ENCODE measurements around the gene ATP6V0C. TPM values are rescaled to one million over a fixed set of nuclear protein-coding genes. Genes with fewer than 3 reads are reported as not detected.
"Not testable (repeated sequence)": the region's sequence is repeated elsewhere in the genome, so short reads cannot be mapped to it uniquely, and the experiment has no call there.

The ATP6V0C gene
- total RNA-seq, 1 experiment from 2014 or later, result 212 TPM

DNA sequence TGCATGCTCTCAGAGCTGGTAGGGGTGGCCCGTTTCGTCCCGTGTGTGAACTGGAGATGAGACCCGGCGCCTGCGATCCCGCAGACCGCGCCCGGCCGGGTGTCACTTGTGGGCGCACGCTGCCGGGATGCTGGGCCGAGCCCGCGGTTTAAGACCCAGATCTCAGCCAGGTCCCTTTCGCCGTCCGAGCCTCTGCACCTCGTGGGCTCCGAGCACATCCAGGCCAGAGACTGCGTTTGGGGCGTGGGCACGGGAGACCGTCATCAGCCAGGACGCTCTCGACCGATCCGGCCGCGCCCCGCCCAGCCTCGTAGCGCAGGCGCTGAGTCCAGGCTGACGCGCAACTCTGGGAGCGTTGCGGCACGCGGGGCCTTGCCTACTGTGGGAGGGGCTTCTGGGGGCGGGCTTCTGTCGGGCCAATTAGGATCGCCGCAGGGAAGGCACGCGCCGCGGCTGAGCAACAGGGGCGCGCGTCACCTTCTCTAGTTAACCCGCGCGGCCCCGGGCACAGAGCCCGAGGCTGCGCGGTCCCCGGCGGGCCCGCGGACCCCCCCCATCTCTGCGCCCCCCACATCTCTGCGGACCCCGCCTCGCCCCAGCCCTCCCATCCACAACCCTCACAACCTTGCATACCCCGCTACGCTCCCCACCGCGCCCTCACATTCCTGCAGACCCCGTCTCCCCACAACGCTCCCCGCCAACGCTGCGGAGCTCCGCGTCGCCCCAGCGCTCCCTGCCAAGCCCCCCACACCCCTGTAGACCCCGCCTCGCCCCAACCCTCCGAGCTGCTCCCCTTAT, 18.1 kb downstream of the ATP6V0C start (continued):
- TF ChIP-seq, protein P1, sequence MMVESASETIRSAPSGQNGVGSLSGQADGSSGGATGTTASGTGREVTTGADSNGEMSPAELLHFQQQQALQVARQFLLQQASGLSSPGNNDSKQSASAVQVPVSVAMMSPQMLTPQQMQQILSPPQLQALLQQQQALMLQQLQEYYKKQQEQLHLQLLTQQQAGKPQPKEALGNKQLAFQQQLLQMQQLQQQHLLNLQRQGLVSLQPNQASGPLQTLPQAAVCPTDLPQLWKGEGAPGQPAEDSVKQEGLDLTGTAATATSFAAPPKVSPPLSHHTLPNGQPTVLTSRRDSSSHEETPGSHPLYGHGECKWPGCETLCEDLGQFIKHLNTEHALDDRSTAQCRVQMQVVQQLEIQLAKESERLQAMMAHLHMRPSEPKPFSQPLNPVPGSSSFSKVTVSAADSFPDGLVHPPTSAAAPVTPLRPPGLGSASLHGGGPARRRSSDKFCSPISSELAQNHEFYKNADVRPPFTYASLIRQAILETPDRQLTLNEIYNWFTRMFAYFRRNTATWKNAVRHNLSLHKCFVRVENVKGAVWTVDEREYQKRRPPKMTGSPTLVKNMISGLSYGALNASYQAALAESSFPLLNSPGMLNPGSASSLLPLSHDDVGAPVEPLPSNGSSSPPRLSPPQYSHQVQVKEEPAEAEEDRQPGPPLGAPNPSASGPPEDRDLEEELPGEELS (CRISPR knock-in tag; IDR thresholded peaks at IDR 0.05), result peak; percentile 82
- TF ChIP-seq ZNF121 (CRISPR knock-in tag; IDR thresholded peaks at IDR 0.05) (0 out of 2 replicates have a peak, but pooled peaks have one; percentile 23), ZNF396 (CRISPR knock-in tag; IDR thresholded peaks at IDR 0.05; ENCODE audit: borderline replicate concordance) (no peak)
- TF ChIP-seq, protein P2, sequence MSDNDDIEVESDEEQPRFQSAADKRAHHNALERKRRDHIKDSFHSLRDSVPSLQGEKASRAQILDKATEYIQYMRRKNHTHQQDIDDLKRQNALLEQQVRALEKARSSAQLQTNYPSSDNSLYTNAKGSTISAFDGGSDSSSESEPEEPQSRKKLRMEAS (CRISPR knock-in tag; IDR thresholded peaks at IDR 0.05), result peak; percentile 93

DNA sequence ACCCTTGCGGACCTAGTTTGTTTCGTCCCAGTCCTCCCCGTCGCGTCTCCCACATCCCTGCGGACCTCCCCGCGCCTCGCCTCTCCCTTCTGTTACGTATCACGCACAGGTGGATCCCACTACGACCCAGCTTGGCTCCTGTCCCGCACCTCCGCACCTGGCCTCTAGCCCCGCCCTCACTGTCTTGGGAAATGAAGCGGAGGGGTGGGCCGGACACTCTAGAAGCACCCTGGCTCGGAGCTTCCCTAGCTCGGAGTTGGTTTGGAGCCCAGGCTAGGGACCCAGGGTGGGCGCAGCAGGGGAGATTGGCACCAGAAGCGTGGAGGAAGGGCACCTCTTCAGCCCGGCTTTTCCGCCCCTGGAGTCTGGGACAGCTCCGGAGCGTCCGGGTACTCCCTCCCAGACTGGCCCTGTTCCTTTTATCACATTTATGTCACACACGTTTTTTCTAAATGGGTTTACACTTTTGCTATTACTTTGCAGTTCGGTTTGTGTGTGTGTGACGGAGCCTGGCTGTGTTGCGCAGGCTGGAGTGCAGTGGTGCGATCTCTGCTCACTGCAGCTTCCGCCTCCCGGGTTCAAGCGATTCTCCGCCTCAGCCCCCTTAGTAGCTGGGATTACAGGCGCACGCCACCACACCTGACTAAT, 18.9 kb downstream of the ATP6V0C start:
- Mint-ChIP-seq H3K4me3 (peak overlapping the region; percentile 94), H3K27me3 (ENCODE audit: low read depth) (peaks cover 8% of the 10 kb centered on the region; the same call in 1 of the 2 replicates), H3K27ac (peak overlapping the region; percentile 98), H3K4me1 (peaks cover 8% of the 10 kb centered on the region; the same call in 1 of the 2 replicates), H3K9me3 (no peaks in the 10 kb centered on the region), H3K36me3 (no peaks in the 10 kb centered on the region)
- ChIA-PET POLR2A (interaction anchor here (1.3 to 2.4 kb wide), 4 partner anchors 13 to 71 kb away, joined by 5 to 17 read pairs (median 6); partner anchors contain the start of genes AMDHD2 and ATP6V0C), CTCF (interaction anchor here (0.6 to 2.0 kb wide), 9 partner anchors 8 to 529 kb away, joined by 3 to 13 read pairs (median 4); partner anchors contain the start of genes ABCA3, AMDHD2 and ECI1)
- DNase-seq (ENCODE audit: low spot score) (peak; percentile 78), ATAC-seq (peak; percentile 23)
- TF ChIP-seq ZNF423 (CRISPR knock-in tag; IDR thresholded peaks at IDR 0.05) (peak; percentile 78), ZNF219 (CRISPR knock-in tag; IDR thresholded peaks at IDR 0.05; ENCODE audit: borderline replicate concordance) (no peak)

DNA sequence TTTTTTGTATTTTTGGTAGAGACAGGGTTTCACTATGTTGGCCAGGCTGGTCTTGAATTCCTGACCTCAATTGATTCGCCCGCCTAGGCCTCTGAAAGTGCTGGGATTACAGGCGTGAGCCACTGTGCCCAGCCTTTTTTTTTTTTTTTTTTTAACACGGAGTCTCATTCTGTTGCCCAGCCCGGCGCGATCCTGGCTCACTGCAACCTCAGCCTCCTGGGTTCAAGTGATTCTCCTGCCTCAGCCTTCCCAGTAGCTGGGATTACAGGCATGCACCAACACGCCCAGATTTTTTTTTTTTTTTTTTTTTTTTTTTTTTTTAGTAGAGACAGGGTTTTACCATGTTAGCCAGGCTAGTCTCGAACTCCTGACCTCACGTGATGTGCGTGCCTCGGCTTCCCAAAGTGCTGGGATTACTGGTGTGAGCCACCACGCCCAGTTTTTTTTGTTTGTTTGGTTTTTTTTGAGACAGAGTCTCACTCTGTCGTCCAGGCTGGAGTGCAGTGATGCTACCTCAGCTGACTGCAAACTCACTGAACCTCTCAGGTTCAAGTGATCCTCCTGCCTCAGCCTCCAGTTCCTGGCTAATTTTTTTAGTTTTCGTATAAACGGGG, 19.5 kb downstream of the ATP6V0C start:
- POLR2A ChIA-PET, result interaction anchor here (1.3 to 1.8 kb wide), 2 partner anchors 20 to 70 kb away, joined by 5 to 7 read pairs; partner anchors contain the start of gene ATP6V0C
- Mint-ChIP-seq H3K4me3 (peak overlapping the region; percentile 94), H3K27ac (peak overlapping the region; percentile 98)
- not testable (repeated sequence) for DNase-seq (ENCODE audit: low spot score); H3K36me3 Mint-ChIP-seq; H3K27me3 Mint-ChIP-seq (ENCODE audit: low read depth); ATAC-seq; H3K9me3 Mint-ChIP-seq; H3K4me1 Mint-ChIP-seq
- CTCF ChIA-PET, result interaction anchor here (0.6 to 2.0 kb wide), 5 partner anchors 9 to 282 kb away, joined by 3 to 13 read pairs (median 4); partner anchors contain the start of genes AMDHD2 and ECI1

DNA sequence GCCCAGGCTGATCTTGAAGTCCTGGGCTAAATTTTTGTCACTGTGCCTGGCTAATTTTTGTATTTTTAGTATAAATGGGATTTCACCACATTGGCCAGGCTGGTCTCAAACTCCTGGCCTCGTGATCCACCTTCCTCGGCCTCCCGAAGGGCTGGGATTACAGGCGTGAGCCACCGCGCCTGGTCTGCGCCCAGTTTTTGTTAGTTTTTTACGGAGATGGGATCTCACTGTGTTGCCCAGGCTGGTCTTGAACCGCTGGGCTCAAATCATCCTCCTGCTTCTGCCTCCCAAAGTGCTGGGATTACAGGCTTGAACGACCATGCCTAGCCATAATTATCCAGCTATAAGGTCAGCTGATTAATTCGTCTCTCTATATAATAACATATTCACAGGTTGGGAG, 20.2 kb downstream of the ATP6V0C start:
- Mint-ChIP-seq H3K27ac (no peak overlapping the region; the same call in 1 of the 2 replicates), H3K4me1 (peaks cover 12% of the 10 kb centered on the region), H3K27me3 (ENCODE audit: low read depth) (peaks cover 8% of the 10 kb centered on the region; the same call in 1 of the 2 replicates), H3K9me3 (no peaks in the 10 kb centered on the region), H3K36me3 (no peaks in the 10 kb centered on the region), H3K4me3 (peak overlapping the region; percentile 41)
- TF ChIP-seq ZNF121 (CRISPR knock-in tag; IDR thresholded peaks at IDR 0.05), result peak; percentile 71; the same call in 1 of the 2 replicates
- TF ChIP-seq GRHL2 (CRISPR knock-in tag; IDR thresholded peaks at IDR 0.05; ENCODE audit: insufficient replicate concordance, severe bottlenecking), result no peak
- TF ChIP-seq GTF2I (CRISPR knock-in tag; conservative IDR thresholded peaks at IDR 0.05), result no peak
- no peak for TF ChIP-seq CBFB (CRISPR knock-in tag; IDR thresholded peaks at IDR 0.05; ENCODE audit: low read depth)
- TF ChIP-seq RORB (CRISPR knock-in tag; IDR thresholded peaks at IDR 0.05), result no peak
- CTCF ChIA-PET, result no interaction called here
- ATAC-seq (no peak), DNase-seq (ENCODE audit: low spot score) (no peak)
- POLR2A ChIA-PET, result no interaction called here

DNA sequence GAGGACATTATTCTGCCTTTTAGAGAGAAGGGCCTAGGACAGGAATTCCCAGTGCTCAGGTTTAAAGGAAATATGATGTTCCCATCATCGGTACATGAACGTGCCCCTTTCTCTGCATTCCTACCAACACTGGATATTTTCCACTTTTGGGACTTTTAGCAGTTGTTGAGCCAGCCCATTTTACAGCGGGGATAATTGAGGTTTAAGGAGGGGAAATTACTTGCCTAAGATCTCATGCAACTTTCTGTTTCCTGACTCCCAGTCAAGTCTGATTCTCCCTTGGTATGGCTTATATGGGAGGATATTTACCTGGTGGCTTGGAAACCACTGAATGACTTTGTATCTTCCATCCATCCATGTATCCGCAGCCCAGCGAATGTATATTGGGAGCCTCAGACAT, 20.6 kb downstream of the ATP6V0C start:
- H3K36me3 Mint-ChIP-seq; ATAC-seq; DNase-seq (ENCODE audit: low spot score); H3K27ac Mint-ChIP-seq; H3K27me3 Mint-ChIP-seq (ENCODE audit: low read depth); POLR2A ChIA-PET; CTCF ChIA-PET; H3K9me3 Mint-ChIP-seq: not testable (repeated sequence)
- H3K4me1 Mint-ChIP-seq, result peaks cover 14% of the 10 kb centered on the region
- H3K4me3 Mint-ChIP-seq, result peak overlapping the region; percentile 41; the same call in 1 of the 2 replicates
